ENCODE data around the gene TBC1D16.

TBC1D16 gene

DNA sequence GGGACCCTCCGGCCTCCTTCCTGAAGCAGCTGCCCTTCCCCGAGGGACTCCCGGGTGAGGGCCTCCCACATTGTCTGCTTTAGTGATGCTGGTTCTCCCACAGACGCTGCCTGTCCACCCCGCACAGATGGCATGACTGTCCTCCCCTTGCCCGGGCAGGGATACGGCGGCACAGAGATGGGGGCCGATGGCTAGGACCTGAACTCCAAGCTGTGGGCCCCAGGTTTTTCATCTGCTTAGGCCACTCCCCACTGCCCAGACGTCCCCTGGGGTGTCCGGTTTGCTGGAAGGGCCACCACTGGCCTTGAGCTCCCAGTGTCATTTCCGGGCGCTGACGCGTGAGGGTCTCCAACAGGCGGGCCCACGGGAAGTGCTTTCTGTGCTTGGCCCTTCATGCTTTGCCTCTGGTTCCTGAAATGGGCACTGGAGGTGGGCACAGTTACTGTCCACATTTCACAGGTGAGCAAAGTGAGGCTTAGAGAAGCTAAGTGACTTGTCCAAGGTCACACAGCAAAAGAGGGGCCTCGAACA is 109.0 kb downstream of the TBC1D16 start:
- no peak for DNase-seq (ENCODE audit: low read depth)

- DNase-seq (ENCODE audit: low read depth): no peak
Observed at GRCh38 chr17:79926142-79926604, 109.5 kb downstream of the TBC1D16 start.

GRCh38 chr17:79925242-79925957 is 110.3 kb downstream of the TBC1D16 start:
- DNase-seq (ENCODE audit: low read depth): no peak

GRCh38 chr17:79924639-79924976 is 111.1 kb downstream of the TBC1D16 start:
- no peak for DNase-seq (ENCODE audit: low read depth)

DNA sequence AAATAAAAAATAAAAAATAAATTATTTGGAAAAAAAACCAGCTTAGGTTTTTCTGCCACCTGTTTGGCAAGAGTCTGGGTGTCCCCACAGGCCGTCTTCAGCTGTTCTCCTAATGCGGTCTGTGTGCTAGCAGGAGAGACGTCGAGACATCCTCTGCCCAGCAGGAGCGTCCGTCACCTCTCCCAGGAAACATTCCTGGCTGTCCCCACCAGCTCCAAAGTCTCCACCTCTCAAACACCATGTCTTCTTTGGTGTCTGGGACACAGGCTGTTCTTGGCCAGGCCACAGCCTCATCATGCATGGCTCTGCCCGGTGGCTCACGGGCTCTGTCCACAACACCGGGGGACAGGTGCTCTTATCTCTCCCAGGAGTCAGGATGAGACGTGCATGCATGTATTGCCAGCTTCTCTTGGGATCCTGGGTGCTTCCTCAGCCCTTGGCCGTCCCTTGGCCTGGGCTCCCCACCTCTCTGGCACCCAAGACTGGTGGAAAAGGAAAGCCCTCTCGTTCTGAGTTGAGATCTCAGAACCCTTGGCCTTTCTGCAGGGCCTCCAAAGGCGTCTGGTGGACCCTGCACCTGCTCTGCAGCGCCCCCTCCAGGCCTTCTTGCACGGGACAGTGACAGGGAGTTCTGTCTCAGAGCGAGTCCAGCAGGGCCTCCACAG is 111.6 kb downstream of the TBC1D16 start:
- no peak for DNase-seq (ENCODE audit: low read depth)

GRCh38 chr17:79922798-79923197 is 112.9 kb downstream of the TBC1D16 start:
- DNase-seq (ENCODE audit: low read depth): no peak

- no peak for DNase-seq (ENCODE audit: low read depth)
Observed at GRCh38 chr17:79922116-79922601, 113.5 kb downstream of the TBC1D16 start.

- DNase-seq (ENCODE audit: low read depth): no peak
Observed at GRCh38 chr17:79921411-79922115, 114.1 kb downstream of the TBC1D16 start.

DNA sequence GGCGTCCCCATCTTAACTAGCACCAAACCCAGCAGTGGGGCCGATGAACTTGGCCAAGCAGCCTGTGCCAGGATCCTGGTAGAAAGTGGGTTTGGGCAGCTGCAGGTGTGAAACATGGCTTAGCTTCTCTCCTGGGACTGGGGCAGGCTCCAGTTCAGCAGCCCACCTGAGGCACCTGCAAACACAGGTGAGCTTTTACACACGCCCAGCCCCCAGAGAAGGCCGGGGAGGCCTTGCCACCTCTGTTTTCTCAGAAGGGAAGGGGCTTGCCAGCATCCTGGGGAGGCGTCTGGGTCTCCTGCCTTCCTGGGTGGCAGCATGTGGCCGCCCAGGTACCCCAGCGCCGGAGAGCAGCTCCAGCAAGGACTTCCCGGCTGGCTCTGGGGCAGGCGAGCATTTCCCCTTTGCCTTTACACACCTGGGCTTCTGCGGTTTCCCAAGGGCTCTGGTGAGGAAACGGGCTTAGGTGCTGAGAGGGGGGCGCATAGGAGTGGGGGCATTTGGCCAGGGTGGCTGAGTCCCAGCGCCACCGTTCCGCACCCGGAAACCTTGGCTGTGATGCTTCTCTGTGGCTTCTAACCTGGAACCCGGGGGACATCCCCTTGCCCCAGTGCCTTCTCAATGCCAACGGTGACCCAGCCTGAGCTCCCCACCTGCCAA is 114.8 kb downstream of the TBC1D16 start:
- DNase-seq (ENCODE audit: low read depth): no peak

DNA sequence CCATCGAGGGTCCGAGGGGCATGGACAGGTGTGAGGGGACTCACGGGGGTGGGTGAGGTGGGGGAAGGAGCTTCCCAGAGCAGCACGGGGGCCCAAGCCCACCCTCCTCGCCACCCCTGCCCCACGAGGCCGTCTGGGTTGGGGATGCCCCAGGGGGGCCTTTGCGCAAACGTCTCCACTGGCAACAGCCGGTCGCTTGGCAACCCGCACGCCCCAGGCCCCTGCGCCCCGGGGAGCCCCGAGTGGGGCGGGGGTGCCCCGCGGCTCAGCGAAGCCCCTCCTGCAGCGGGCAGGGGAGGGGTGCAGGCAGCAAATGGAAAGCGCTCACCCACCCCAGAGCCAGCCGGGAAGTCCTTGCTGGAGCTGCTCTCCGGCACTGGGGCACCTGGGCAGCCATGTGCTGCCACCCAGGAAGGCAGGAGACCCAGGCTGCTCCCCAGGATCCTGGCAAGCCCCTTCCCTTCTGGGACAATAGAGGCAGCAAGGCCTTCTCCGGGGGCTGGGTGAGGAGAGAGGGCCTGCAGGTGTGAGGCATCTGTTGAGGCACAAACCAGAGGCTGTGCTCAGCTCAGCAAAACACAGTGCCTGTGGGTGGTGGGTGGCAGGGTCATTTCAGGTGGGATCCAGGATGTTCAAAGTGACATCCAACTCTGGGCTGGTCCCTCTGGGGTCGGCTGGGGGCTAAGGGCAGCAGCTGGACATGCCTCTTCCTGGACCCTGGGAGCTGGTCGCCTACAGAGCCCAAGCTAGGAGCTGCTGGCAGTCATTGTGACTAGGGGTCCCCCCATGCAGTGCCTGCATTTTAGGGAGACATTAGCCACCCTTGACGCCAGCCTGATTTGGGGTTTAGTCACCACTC is 115.6 kb downstream of the TBC1D16 start:
- no peak for DNase-seq (ENCODE audit: low read depth)

DNA sequence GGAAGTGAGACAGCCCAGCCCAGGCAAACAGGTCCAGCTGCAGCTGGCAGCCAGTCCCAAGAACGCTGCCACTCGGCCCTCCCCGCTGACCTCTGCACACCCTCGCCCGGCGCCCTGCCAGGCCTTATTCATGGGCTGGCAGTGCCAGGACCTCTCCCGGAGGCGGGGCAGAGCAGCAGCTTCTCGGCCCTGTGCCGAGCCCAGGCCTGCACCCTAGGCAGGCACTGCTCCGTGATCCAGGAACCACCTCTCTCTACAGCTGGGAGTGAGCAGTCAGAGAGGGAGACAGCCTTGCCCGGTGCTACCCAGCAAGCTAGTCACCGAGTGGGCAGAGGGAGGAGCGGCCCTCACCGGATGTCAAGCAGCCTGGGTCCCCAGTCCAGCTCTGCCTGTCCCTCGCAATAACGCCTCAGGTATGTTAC is 116.5 kb downstream of the TBC1D16 start:
- DNase-seq (ENCODE audit: low read depth): no peak

DNA sequence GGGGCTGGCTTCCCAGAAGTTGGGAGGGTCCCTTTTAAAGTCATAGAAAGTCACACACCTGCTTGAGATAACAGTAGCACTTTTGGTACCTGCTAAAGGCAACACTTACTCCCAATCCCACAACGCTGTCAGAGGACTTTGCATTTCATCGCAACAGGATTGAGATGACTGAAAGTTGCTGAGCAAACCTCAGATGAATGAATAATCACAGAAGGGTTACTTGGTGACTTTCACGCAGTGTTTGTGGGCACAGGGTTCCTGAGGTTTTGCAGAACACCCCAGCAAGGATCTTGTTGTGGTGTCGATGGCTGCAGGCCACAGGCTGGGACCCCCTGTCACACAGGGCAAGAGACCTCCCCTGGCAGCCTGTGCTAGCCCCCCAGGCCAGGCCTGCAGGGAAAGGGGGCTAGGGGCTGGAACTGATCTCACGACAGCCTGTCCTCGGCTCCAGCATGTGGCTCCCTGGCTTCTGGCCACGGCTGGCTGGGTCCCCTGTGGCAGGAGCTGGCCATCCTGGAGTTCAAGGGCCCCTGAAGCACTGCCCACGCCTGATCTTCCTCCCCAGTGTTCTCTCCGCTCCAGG is 117.0 kb downstream of the TBC1D16 start:
- no peak for DNase-seq (ENCODE audit: low read depth)

DNA sequence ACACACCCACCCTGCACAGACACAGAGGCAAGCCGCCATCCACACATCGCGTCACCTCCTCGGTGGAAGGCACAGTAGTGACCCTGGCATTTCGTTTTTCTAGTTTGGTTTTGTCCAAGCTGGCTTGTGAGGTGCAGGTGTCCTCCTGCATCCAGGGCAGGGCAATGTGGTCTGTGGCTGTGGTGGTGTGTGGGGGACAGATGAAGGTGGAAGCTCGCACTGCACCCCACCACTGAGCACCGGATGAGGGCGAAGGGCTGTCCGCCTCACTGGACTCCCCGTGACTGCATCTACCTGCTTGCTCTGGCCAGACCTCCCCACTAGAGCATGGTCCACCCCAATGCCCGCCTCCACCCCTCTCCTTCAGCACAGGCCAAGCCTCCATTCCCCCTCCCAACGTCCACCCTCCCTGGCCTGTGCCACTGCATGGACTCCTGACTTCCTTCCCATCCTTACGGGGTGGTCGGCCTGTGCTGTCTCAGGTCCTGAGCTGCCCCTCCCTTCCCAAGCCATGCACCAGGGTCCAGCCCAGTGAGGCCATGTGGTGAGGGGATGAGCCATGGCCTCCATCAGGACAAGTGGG is 117.7 kb downstream of the TBC1D16 start:
- no peak for DNase-seq (ENCODE audit: low read depth)

- no peak for DNase-seq (ENCODE audit: low read depth)
Observed at GRCh38 chr17:79916991-79917901, 118.4 kb downstream of the TBC1D16 start.

- no peak for DNase-seq (ENCODE audit: low read depth)
Observed at GRCh38 chr17:79916506-79916905, 119.2 kb downstream of the TBC1D16 start.

DNA sequence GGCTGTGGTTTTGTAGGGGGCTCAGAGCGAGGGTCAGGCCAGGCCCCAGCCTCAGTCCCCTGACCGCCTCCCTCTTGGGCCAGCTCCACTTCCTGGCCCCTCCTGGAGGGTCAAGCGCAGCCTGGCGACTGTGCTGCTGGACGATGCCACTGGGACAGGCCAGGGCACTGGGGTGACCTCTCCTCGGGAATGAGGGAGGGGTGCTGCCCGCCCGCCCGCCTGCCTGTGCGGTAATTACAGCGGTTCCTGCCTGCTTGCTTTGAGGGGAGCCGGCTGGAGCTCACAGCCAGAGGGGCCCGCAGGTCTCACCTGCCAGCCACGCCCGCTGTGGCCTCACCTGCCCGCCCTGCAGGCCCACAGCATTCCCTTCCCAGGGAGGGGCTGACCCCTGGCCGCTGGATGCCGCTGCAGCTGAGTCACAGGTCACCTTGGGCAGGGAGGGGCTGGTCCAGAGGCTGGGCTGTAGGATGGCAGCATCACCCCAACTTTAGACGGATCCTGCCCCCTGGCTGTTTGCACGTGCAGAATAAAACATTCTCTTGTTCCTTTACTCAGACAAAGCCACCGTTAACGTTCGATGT is 119.7 kb downstream of the TBC1D16 start:
- DNase-seq (ENCODE audit: low read depth): no peak

DNA sequence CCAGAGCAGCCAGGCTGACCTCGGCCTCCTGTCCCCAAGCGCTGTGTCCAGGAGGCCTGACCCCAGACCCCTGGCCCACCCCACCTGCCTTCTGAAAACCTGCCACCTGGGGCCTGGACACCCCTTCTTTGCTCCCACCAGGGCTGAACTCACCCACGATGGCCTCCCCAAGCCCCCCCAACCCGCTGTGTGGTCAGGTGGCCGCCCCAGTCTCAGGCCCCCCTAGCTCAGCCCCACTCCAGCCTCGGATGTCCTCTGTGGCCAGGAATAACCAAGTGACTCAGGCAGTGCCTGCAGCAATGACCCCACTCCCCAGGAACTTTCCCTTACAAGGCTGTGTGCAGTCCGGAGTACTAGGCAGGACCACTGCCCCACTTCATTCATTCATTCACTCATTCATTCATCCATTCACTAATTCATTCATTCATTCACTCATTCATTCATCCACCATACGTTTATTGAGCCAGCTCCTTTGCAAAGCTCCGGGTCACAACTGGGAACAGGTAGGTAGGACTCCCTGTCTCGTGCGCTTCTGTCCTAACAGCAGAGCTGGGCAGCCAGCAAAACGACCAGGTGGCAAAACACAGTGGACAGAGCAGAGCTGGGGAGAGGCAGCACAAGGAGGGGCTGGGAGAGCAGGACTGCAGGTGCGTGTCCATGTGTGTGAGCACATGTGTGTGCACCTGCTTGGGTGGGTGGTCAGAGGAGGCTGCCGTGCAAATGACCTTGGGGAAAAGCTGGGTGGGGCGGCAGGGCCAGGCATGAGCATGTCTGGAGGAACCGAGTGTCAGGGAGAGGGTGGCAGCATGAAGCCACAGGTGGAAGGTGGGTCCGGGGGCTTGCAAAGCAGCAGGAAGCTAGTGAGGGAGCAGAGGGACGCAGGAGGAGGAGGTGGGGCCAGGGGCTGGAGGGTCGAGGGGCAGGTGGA is 120.6 kb downstream of the TBC1D16 start:
- no peak for DNase-seq (ENCODE audit: low read depth)
